Lower leg skin (tissue), 4 donors: ENCODE measurements around the gene PCSK6. TPM values are rescaled to one million over a fixed set of nuclear protein-coding genes. Genes with fewer than 3 reads are reported as not detected.
A peak's percentile ranks its signal among the peaks of the same experiment; 100 is the strongest.

ENCODE experiments used
- DNase-seq, 2 donors: peaks; one replicate each; pipeline ENCODE4 v3.0.0-alpha.2; 2019; ENCODE audit warnings: low spot score in 2 of 2
- H3K4me3 ChIP-seq: fragments of 200-600 bp; sonication (generic); 2 replicates; pipeline ENCODE4 v1.5.1; 2017; ENCODE audit warnings: mild to moderate bottlenecking, low read depth; ENCODE audit not compliant: poor library complexity, severe bottlenecking
- CTCF ChIP-seq, 3 donors: fragments of 450-650 bp; IDR thresholded peaks; one replicate each; pipeline ENCODE4 v1.5.1; 2016; ENCODE audit warnings: antibody characterized with exemption in 3 of 3, mild to moderate bottlenecking in 3 of 3, moderate library complexity in 2 of 3
- POLR2A ChIP-seq, 2 donors: fragments of 450-650 bp; IDR thresholded peaks; one replicate each; pipeline ENCODE4 v1.6.1; 2016 to 2017; ENCODE audit warnings: antibody characterized with exemption in 2 of 2, mild to moderate bottlenecking in 1 of 2, moderate library complexity in 1 of 2
- WGBS, 2 donors: methylation state at CpG; one replicate each; pipeline ENCODE4 v1.1.5; 2018; 5-methylcytosine and 5-hydroxymethylcytosine counted together
- intact Hi-C: fragments of 100-400 bp; cut with DNase I; formaldehyde crosslinking; loops from one replicate; pipeline ENCODE4 v1.15.0; 2023; ENCODE audit warnings: low total_unique reads
- total RNA-seq, 4 donors: library from RNA; depleted of rRNA; stranded (reverse); fragments of >200 nt; gene quantifications; one replicate each; pipeline ENCODE4 v1.1.0, GENCODE V29; 2016

PCSK6 gene
- total RNA-seq, 4 donors from 2014 or later = 20.1 to 45.4 (median 30.4) TPM

- intact Hi-C loops = loop anchor here (5.0 kb wide), 1 partner anchor 171 kb away; no protein-coding TSS in a partner anchor
- TF ChIP-seq CTCF (IDR thresholded peaks at IDR 0.05) = peak in 1 of 3 donors; percentile 41
- no peak for TF ChIP-seq POLR2A (IDR thresholded peaks at IDR 0.05)
- H3K4me3 ChIP-seq = no peak overlapping the region
- 34 to 35% methylated on average over 11 of the region's 11 CpGs for WGBS, 2 donors
- no peak for DNase-seq
Measured at GRCh38 chr15:101258238-101259144, 231.0 kb downstream of the PCSK6 start.

- no peak overlapping the region for H3K4me3 ChIP-seq
- intact Hi-C loops = loop anchor here (5.0 kb wide), 1 partner anchor 169 kb away; no protein-coding TSS in a partner anchor
- TF ChIP-seq POLR2A (IDR thresholded peaks at IDR 0.05) (no peak), CTCF (IDR thresholded peaks at IDR 0.05) (no peak)
- DNase-seq = no peak
- WGBS, 2 donors = 91 to 94% methylated on average over 6 of the region's 6 CpGs
Measured at GRCh38 chr15:101256757-101257156, 232.8 kb downstream of the PCSK6 start.

DNA sequence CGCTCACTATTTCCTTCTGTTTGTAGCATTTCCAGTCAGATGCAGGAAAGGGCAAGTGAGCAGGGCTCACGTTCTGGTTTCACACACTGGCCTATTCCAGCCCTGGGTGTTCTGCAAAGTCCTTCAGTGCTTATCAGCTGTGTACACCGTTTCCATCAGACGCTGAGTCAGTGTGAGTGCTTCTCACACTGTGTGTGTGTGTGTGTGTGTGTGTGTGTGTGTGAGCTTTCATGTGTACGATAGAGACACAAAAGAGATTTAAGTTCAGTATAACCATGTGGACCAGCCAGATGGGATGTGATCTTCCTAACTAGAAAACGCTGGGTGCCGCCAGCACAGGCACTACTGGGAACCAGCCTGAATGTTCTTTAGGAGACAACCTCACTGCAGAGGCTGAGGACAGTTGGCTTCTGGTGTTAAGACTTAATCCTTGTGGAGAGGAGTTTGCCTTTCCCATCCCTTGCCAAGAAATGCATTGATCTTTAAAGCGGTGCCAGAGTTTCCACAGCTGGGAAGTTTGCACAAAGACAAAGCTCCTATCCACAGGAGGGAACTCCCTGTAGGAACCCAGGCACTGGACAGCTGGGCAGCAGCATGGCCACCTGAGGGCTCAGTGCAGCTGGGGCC lies 233.8 kb downstream of the PCSK6 start:
- TF ChIP-seq POLR2A (IDR thresholded peaks at IDR 0.05) (no peak), CTCF (IDR thresholded peaks at IDR 0.05) (no peak)
- WGBS, 2 donors = 50 to 56% methylated on average over 8 of the region's 8 CpGs
- intact Hi-C loops = loop anchor here (5.0 kb wide), 1 partner anchor 168 kb away; no protein-coding TSS in a partner anchor
- DNase-seq = peak in 1 of 2 donors; percentile 61
- no peak overlapping the region for H3K4me3 ChIP-seq

DNA sequence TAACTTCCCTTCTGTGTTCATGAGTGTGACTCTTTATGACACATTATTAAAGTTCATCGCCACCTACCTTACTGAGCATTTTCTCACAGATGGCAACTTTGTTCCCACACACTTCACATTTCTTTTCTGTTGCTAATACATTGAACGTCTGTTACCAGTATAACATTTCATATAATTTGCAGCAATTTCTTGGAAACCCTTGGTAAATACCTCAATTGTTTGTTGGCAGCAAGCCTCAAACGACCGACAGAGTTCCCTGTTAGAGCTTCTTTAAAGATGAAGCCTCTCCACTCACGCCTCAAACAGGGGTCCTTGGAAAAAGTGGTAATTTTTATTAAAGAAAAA lies 234.5 kb downstream of the PCSK6 start:
- intact Hi-C loops = loop anchor here (5.0 kb wide), 1 partner anchor 168 kb away; no protein-coding TSS in a partner anchor
- H3K4me3 ChIP-seq = no peak overlapping the region
- peak in 1 of 2 donors; percentile 53 for DNase-seq
- no peak for TF ChIP-seq POLR2A (IDR thresholded peaks at IDR 0.05)
- WGBS, 2 donors = 71% methylated on average over 5 of the region's 5 CpGs

- no peak for TF ChIP-seq CTCF (IDR thresholded peaks at IDR 0.05)
- TF ChIP-seq POLR2A (IDR thresholded peaks at IDR 0.05) = no peak
- intact Hi-C loops = loop anchor here (5.0 kb wide), 2 partner anchors 167 to 237 kb away; no protein-coding TSS in a partner anchor
- WGBS, 2 donors = 83 to 86% methylated on average over 11 of the region's 11 CpGs
- DNase-seq = peak in 1 of 2 donors; percentile 50
- H3K4me3 ChIP-seq = no peak overlapping the region
Measured at GRCh38 chr15:101254157-101255050, 235.1 kb downstream of the PCSK6 start.

Other genes with a start within 250 kb of the PCSK6 start
- 10 to 100 TPM; 23.7 to 32.8 (median 29.9) TPM for gene CHSY1, start 237.7 kb downstream of the PCSK6 start, total RNA-seq
- 10 to 100 TPM; 64.9 to 74.5 (median 67.8) TPM for gene SELENOS, start 212.2 kb downstream of the PCSK6 start, total RNA-seq
- gene SNRPA1, start 194.5 kb downstream of the PCSK6 start, total RNA-seq = 10 to 100 TPM; 29.0 to 48.4 (median 38.5) TPM
- gene TM2D3, start 162.7 kb upstream of the PCSK6 start, total RNA-seq = 10 to 100 TPM; 33.8 to 59.4 (median 39.7) TPM
- gene TARS3, start 234.8 kb upstream of the PCSK6 start, total RNA-seq = 10 to 100 TPM in 2 of 4 donors, 1 to 10 TPM in 2; 6.2 to 11.3 (median 9.6) TPM